RCC 7860 (cell line): Measurements from ENCODE around the gene ATP13A3.

Experiments
- DNase-seq: peaks from one replicate; pipeline ENCODE4 v3.0.0-alpha.2; 2015; ENCODE audit warnings: low spot score
- FAIRE-seq: peaks from 2 replicates; lab custom pipeline; 2012; peaks lifted over from hg19 to GRCh38; lab: Jason Lieb, UNC

ATP13A3 gene

DNA sequence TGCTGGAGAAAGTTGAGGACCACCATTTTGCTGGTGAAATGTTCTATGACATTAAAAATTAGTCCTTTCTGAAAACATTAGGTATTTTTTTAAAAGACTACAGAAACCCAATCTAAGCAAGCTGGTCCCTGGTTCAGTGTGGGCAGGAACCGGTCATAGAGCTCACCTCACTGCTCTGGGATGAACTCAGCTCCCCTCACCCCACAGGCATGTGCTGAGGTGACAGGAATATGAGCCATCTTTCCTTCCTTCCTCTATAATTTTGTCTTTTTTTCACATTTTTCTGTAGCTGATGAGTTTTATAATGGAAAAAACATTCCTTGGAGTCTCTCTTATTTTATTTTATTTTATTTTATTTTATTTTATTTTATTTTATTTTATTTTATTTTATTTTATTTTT is 109.1 kb downstream of the ATP13A3 start:
- FAIRE-seq = no peak
- DNase-seq = no peak

DNA sequence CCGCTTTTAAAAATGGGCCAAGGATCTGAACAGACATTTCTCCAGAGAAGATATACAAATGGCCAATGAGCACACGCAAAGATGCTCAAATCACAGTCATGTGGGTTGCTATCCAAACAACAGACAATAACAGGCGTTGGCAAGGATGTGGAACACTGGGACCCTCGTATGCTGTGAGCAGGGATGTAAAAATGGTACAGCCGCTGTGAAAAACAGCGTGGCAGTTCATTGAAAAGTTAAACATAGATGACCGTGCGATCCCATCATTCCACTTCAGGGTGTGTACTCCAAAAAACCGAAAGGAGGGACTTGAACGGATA is 110.6 kb downstream of the ATP13A3 start:
- FAIRE-seq = no peak
- DNase-seq = no peak

DNA sequence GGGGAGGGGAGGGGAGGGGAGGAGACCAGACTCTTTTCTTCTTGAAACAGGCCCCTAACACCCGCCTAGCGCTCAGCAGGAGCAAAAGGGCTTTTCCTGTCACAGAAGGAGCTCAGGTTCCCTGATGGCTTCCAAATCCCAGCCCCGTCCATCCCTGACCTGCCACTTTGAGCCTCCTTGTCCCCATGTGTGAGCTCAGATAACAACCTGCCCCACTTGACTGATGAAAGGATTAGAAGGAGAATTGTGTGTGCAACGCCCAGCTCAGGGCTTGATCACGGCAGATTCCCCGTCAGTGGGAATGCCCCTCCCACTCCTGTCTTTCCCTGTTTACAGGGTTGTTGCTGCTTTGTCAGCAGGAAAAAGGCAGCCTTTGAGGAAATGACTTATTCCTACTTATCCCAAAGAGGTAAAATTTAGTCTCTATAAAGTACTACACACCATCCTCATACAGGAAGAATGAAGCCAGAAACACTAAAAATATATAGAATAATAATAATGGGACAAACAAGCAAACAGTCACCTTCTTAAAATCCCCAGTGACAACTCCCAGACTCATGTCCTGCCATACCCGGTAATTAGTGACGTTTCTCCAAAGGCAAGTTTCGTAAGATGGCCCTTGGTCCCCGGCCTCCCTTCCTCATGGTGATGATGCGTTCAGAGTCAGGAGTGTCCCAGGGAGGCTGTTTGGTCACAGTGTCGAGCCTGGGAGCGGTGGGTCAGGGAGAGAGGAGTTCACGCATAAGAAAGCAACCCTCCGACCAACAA is 111.1 kb downstream of the ATP13A3 start:
- DNase-seq (no peak), FAIRE-seq (no peak)

DNA sequence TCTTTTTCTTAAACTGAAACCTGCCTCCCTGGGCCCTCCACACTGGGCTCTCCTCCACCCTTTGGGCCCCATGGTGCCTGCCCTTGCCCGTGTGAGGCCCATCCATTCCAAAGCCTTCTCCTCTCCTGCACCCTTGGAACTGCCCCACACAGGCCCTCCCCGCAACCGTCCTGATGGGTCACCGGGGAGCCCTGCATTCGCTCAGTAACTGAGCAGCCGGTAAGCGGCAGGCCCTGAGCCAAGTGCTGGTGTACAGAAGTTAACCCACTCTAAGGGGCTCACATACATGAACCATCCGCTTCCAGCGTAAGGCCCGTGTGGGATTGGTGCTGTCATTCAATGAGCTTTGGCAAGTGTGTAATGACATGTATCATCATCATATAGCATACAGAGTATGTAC is 111.9 kb downstream of the ATP13A3 start:
- FAIRE-seq (no peak), DNase-seq (no peak)

DNA sequence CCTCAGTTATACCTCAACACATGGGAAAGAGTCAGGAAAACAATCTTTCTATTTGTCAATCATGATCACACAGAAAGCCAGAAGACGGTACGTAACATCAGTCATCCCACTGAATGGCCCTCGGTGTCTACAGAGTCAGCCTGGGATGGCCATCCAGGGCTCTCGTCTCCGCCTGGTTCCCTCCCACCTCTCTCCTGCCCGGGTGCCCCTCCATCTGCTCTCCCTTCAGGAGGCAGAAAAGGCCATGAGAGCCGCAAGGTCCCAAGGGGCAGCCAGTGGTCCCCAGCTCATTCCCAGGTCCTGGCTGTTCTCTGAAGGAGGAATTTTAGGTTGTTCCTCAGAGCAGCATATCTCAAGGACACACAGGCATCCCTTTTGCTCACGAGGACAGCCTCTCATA is 112.9 kb downstream of the ATP13A3 start:
- DNase-seq = no peak
- no peak for FAIRE-seq

DNA sequence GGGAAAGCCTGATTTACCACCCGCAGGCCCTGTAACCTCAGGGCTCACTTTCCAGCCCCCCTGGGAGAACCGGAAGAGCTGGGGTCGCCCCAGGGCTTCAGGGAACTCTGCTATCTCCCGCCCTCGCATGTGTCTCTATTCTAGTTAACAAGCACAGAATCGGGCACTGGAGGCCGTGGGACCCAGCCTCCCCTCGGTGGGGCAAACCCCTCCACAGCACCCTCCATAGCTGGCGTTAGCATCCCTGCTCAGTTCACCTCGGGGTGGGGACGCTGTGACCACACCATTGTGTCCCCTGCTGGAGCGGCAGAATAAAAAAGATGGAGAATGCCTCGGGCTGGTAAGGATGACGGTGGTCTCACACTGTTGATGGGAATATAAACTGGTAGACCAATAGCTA is 113.8 kb downstream of the ATP13A3 start:
- DNase-seq (no peak), FAIRE-seq (no peak)

DNA sequence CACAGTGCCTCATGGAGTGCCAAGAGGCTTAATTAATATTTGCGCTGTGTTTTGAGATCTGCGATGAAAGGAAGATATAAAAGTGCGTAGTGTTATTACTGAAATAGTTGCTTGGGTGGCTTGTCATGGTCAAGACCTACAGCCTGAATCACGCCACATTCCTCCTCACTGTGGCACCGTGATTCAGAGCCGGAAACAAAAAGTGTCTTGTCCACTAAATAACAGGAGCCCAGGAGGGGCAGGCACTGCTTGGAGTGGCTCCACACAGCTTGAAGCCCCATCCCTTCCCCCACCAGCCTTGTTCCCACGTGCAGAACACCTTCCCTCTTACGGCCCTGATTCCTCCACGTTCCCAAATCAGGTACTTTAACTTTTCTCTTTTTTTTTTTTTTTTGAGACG is 116.0 kb downstream of the ATP13A3 start:
- no peak for DNase-seq

DNA sequence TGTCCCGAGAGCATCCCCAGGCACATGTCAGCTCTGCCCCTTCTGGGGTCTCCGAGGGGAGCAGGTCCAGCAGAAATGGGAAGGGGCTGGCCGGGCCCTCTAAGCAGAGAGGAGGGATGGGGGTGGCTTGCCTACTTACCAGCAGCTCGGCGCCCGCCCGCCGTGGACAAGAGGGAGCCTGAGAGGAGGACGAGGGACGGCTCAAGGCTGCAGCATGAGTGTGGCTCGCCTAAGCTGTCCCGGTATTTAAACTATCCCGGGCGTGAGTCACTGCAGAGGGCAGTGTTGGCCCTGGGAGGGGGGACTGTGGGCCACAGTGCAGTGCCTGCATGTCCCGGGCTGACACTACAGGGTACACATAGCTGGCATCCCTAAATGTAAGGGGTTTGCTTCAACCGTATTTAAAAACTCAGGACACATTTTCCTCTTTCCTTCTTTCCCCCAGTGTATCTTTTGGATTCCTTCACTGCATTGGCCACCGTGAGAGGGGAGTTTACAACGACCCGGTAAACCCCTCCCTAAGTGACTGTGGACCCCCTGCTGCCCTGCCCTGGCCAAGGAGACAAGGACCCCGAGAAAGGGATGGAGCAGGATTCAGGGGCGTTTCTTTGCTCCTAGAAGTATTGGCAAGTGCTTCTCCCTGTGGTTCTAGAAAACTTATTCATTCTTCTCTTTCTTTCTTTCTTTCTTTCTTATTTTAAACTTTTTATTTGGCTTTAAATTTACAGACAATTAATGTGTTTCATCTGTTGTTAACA is 117.1 kb downstream of the ATP13A3 start, which contains the start of gene LRRC15:
Gene LRRC15, minus strand, starts transcription at position 222 of the 758 bp plus-strand sequence. CDS start 8,700 bp downstream, outside the sequence.
- peak; percentile 16 for DNase-seq
- no peak for FAIRE-seq

More for the DNA sequence above, 116.0 kb downstream of the ATP13A3 start:
- FAIRE-seq = no peak

DNA sequence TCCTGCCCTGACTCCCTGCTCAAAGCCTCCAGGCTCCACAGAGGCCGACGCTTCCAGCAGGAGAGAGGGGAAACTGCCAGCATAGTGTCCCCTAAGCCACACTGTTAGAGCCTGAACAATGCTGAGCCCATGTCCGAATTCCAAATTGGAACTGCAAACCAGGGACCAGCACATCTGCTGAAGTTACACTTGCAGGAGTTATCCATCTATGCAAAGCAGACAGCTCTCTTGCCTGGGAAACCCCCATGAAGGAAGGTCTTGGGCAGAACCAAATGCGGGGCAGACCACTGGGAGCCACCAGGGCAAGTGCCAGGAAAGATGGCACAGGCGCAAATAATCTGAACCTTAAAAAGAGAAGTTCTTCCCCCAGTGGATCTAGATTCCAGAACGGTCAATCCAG is 117.9 kb downstream of the ATP13A3 start:
- FAIRE-seq (no peak), DNase-seq (no peak)

DNA sequence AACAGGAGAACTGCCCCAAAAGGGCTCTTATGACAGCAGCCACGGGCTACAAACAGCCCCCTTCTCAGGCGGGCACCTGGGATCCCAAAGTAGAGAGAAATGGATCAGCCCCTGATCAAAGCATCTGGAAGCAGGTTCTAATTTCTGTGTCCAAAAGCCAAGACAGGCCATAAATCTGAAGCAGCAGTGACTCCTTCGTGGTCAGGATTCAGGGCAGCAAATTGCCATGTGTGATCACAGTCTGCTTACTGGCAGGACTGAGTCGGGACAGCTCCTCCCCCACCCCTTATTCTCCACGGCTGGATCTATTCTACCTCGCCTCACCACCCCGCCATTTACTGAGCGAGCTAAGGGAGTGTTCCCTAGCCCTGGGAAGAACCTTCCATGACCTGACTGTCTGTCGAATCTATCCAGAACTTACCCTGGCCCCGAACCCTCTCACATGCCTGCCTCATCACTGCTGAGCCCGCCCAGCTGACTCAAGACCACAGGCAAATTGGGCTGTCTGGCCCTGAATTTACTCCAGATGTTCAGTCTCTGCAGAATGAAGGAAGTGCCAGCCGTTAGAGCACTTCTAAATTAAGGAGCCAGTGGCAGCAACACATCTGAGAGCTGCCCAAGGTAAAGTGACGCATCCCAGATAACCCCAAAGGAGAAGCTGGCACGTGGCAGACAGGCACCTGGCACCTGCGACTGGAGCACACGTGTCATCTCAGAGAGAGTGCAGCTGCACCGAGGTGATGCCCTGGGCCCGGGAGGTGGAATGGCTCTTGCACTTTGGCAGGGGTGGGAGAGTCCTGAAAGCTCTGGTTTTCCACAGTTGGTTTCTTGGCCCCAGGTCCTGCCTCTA is 118.6 kb downstream of the ATP13A3 start:
- DNase-seq = no peak
- no peak for FAIRE-seq

DNA sequence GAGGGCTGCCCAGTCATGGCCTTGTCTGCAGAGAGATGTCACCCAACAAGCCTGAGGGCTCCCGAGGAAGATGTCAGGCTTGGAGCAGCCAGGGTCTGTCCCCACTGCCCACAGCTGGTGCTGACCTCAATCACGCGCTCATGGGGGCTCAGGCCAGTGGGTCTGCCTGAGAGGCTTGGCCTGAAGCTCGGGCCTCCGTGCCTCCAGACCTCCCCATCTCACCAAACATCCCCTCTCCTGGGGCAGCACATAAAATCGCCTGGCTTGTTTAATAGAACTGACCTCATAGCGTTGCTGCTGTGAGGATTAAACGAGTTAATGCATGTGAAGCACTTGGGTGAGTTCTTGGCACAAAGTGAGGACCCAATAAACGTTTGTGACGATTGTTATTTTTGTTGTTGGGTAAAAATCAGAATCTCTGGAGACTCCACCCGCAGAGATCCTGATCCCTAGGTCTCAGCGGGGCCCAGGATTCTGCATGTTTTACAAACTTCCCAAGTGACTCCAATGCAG is 120.8 kb downstream of the ATP13A3 start:
- no peak for DNase-seq
- no peak for FAIRE-seq

DNA sequence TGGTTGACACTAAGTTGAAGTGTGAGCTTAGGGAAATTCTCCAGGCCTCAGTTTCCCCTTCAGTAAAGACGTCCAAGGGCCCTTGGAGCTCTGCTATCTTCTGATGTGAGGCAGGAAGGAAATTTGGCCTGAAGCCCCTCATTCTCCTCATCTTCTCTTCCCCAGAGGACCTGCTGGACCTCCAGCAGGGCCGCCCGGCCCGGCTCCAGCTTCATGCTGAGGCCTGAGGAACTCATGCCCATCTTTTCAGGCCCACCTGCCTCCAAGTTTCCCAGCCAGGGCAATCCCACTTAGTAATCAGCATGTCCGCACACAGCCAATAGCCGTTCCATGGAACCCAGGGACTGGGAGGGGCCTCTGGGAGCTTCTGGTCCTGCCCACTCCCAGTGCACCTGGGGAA is 121.3 kb downstream of the ATP13A3 start:
- FAIRE-seq = no peak
- no peak for DNase-seq

DNA sequence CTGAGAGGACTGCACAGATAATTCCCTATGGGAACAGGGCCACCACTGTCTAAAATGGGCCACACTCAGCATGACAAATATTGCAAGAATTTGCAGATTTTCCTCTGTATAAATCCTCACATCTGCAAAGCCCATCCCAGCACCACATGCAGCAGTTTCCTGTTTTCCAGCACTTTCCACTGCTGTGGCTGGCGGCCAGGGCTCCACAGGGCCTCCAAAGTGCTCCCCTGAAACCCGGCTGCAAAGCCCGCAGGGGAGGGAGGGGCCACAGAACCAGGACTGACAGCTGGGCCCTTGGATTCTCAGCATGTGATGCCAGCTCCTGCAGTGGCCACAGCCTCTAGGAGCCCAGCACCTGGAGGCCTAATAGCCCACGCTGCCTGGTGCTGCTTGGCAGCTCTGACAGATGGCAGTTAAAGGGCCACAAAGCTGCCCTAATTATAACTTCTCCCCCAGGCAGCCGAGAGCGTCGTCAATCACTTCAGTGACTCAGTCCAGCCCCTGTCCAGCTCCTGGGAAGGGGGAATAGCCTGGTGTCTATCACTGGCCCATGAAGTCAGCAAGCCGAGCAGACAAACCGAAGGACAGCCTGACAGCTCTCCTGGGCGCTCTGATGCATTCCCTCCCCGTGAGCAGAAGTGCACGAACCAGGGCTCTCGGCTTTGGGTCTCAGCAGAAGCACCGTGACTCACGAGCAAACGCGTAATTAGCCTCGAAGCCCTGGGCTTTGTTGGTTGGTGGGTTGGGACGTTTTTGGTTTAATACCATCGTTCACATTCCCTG is 122.0 kb downstream of the ATP13A3 start:
- DNase-seq = peak; percentile 51
- no peak for FAIRE-seq

DNA sequence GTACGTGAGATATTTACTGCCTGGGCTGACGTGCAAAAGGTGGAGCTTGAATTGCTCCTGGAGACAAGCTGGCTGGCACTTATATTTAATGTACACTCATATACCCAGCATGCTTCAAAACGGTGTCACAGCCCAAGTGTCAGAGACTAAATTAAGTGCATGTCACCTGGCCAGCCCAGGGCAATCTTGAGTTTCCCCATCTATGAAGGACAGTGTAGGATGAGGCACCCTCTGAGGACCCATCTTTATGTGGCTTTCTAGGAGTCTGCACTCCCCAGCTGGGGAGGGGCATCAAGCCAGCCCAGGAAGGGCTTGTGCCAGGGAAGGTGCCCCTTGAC is 122.5 kb downstream of the ATP13A3 start:
- DNase-seq = no peak
- no peak for FAIRE-seq

DNA sequence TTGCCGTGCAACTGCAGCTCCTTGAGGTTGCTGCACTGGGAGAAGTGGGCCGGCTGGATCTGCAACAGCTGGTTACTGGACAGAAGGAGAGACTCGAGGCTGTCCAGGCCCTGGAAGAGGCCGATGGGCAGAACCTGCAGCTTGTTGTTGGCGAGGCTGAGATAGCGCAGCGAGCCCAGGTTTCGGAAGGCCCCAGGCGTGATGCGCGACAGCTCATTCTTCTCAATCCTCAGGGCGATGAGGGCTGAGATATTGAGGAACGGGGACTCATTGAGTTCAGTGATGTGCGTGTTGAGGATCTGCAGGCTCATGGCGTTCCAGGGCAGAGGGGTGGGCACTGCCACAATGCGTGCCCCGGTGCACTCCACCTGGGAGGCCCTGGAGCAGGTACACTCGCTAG is 126.2 kb downstream of the ATP13A3 start:
- DNase-seq (no peak), FAIRE-seq (no peak)

DNA sequence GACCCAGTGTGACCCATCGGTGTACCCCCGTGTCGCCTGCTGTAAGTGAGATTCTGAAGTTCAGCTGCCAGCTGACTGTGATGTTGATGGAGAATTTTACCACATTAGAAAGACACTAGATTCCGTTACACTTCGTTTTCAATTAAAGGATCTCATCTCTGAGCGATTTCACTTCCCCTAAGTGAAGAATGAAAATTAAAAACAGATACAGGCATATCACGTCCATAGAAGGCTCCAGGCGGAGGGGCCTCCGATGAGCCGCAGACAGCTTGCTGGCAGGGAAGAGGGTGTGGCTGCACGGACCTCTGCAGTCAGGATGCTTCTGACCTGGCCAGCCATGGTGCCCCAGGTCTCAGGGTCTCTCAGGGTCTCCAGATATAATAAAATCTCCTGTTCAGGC is 129.1 kb downstream of the ATP13A3 start:
- FAIRE-seq (no peak), DNase-seq (no peak)

DNA sequence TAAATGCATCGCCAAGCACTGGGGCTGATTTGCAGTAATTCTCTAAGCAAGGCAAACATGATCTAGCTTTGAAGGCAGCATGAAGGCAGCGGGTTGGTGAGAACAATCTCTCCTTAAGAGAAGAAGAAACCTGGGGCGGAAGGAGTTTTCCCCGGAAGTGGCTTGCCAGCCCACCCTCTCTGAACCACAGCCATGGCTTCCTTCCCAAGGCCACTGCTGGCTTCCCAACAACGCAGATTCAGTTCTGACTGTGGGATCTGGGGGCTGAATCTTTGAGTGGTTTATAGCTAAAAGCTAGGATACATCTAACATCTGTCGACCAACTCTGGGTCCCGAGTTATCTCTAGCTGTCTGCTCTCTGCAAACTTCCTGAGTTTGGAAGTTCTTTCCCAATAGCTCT is 131.4 kb downstream of the ATP13A3 start:
- no peak for DNase-seq
- FAIRE-seq = no peak

DNA sequence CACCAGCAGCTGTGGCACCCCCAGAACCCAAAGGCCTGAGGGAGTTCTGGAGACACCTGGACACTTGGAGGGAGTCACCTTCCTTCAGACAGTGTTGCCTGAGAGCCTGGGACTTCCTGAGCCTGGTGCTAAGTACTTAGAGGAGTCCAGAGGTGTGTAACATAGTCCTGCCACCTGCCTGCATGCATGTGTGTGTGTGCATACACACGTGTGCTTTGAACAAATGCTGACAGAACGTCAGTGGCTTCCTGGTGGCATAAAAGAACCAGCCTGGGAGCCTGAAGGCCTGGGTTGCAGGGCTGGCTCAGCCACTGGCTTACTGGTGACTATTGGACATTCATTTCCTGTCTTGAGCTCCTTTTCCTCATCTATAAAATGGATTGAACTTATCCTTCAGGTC is 132.5 kb downstream of the ATP13A3 start:
- no peak for DNase-seq
- FAIRE-seq = no peak
